H1 (cell line): Measurements from ENCODE around the gene GABPB2. TPM values are rescaled to one million over a fixed set of nuclear protein-coding genes. Genes with fewer than 3 reads are reported as not detected.

ENCODE experiments used
- CTCF ChIA-PET: fragments of 300-600 bp; sonication (Branson Sonifier 250); formaldehyde crosslinking; loops from one replicate; lab custom pipeline; 2021; ENCODE audit not compliant: partially characterized antibody; lab: Charles Lee
- POLR2A ChIA-PET: fragments of 300-600 bp; sonication (Branson Sonifier 250); formaldehyde crosslinking; loops from one replicate; lab custom pipeline; 2021; ENCODE audit warnings: inconsistent platforms; ENCODE audit not compliant: partially characterized antibody; lab: Charles Lee
- DNase-seq, 2 experiments: peaks; one replicate each; pipeline versions ENCODE4 v3.0.0 to v3.0.0-alpha.2; 2010 to 2022; ENCODE audit warnings: low spot score in 2 of 2, low read depth in 1 of 2, mixed read lengths in 1 of 2
- FAIRE-seq: peaks from 2 replicates; lab custom pipeline; 2011; peaks lifted over from hg19 to GRCh38; lab: Jason Lieb, UNC
- H2AFZ ChIP-seq: 2 replicates; pipeline ENCODE4 v1.8.1; 2012; ENCODE audit warnings: low read length, inconsistent platforms
- H2AK5ac ChIP-seq: 2 replicates; pipeline ENCODE4 v1.6.1; 2013; ENCODE audit warnings: low read depth, low read length
- H2BK120ac ChIP-seq: replicated peaks from 2 replicates; pipeline ENCODE3; 2013; ENCODE audit warnings: low read depth, low read length, inconsistent platforms
- H2BK12ac ChIP-seq: 2 replicates; pipeline ENCODE4 v1.6.1; 2013; ENCODE audit warnings: low read depth, low read length
- H2BK15ac ChIP-seq: 2 replicates; pipeline ENCODE4 v1.6.1; 2013; ENCODE audit warnings: low read length
- H2BK20ac ChIP-seq: 2 replicates; pipeline ENCODE4 v1.6.1; 2013; ENCODE audit warnings: low read length
- H2BK5ac ChIP-seq: 2 replicates; pipeline ENCODE4 v1.6.1; 2013; ENCODE audit warnings: low read depth, low read length
- H3K14ac ChIP-seq: 2 replicates; pipeline ENCODE4 v1.6.1; 2013; ENCODE audit warnings: inconsistent platforms; ENCODE audit not compliant: insufficient read length
- H3K18ac ChIP-seq: 2 replicates; pipeline ENCODE4 v1.6.1; 2013; ENCODE audit warnings: low read length; ENCODE audit errors: extremely low read depth
- H3K23ac ChIP-seq: 2 replicates; pipeline ENCODE4 v1.6.1; 2013; ENCODE audit warnings: inconsistent platforms; ENCODE audit not compliant: insufficient read length
- H3K23me2 ChIP-seq: 2 replicates; pipeline ENCODE4 v1.6.1; 2013; ENCODE audit warnings: low read depth, low read length
- H3K27ac ChIP-seq: 2 replicates; pipeline ENCODE4 v1.6.1; 2011; ENCODE audit warnings: low read depth, low read length, inconsistent platforms
- H3K27me3 ChIP-seq, 4 experiments: replicated peaks in 1 of 4; 1 replicate in 1 of 4; 2 replicates in 3 of 4; pipeline versions ENCODE4 v1.6.1 to v1.8.1; 2011 to 2013; ENCODE audit warnings: low read length in 3 of 4, mild to moderate bottlenecking in 3 of 4, inconsistent platforms in 2 of 4, mixed read lengths in 2 of 4, moderate library complexity in 1 of 4; ENCODE audit not compliant: control insufficient read depth in 3 of 4, insufficient read depth in 3 of 4; ENCODE audit errors: extremely low read depth in 1 of 4
- H3K36me3 ChIP-seq, 4 experiments: 2 replicates each; pipeline versions ENCODE4 v1.6.1 to v1.8.1; 2011 to 2013; ENCODE audit warnings: mild to moderate bottlenecking in 4 of 4, low read length in 3 of 4, moderate library complexity in 2 of 4, control low read depth in 1 of 4, inconsistent platforms in 1 of 4; ENCODE audit not compliant: insufficient read depth in 4 of 4, control insufficient read depth in 2 of 4
- H3K4ac ChIP-seq: replicated peaks from 2 replicates; pipeline ENCODE3; 2013; ENCODE audit warnings: low read length, low read depth, mixed read lengths, inconsistent platforms; ENCODE audit not compliant: insufficient read length
- H3K4me1 ChIP-seq, 4 experiments: replicated peaks in 1 of 4; 1 replicate in 1 of 4; 2 replicates in 3 of 4; pipeline versions ENCODE4 v1.6.1 to v1.8.1; 2011 to 2013; ENCODE audit warnings: low read length in 3 of 4, inconsistent platforms in 2 of 4, mixed read lengths in 1 of 4; ENCODE audit not compliant: insufficient read depth in 4 of 4, control insufficient read depth in 3 of 4
- H3K4me2 ChIP-seq, 2 experiments: 2 replicates each; pipeline versions ENCODE4 v1.6.1 to v1.8.1; 2011 to 2013; ENCODE audit warnings: low read depth in 2 of 2, low read length in 2 of 2, control low read depth in 1 of 2, inconsistent platforms in 1 of 2, mild to moderate bottlenecking in 1 of 2; ENCODE audit not compliant: insufficient read depth in 1 of 2
- H3K4me3 ChIP-seq, 4 experiments: fragments of 200-600, 300-600 bp in 1 of 4; sonication (generic), shearing (Covaris generic), sonication (Bioruptor Twin) in 1 of 4; 2 replicates each; pipeline versions ENCODE4 v1.5.1 to v1.8.1; 2011 to 2016; ENCODE audit warnings: low read length in 4 of 4, low read depth in 3 of 4, control low read depth in 2 of 4, inconsistent platforms in 2 of 4, mild to moderate bottlenecking in 2 of 4, mixed read lengths in 1 of 4, moderate library complexity in 1 of 4; ENCODE audit not compliant: insufficient read depth in 2 of 4; ENCODE audit errors: extremely low read depth in 1 of 4
- H3K56ac ChIP-seq: replicated peaks from 2 replicates; pipeline ENCODE3; 2013; ENCODE audit warnings: low read depth, mild to moderate bottlenecking, mixed read lengths, low read length, inconsistent platforms; ENCODE audit not compliant: insufficient read length
- H3K79me1 ChIP-seq: 2 replicates; pipeline ENCODE4 v1.6.1; 2013; ENCODE audit warnings: low read depth, low read length, control low read depth
- H3K79me2 ChIP-seq, 2 experiments: 2 replicates each; pipeline versions ENCODE4 v1.6.1 to v1.8.1; 2012 to 2013; ENCODE audit warnings: low read length in 2 of 2, mild to moderate bottlenecking in 2 of 2, inconsistent platforms in 1 of 2; ENCODE audit not compliant: insufficient read depth in 2 of 2, control insufficient read depth in 1 of 2
- H3K9ac ChIP-seq, 4 experiments: replicated peaks in 1 of 4; 1 replicate in 1 of 4; 2 replicates in 3 of 4; pipeline versions ENCODE4 v1.6.1 to v1.8.1; 2011 to 2013; ENCODE audit warnings: low read depth in 3 of 4, low read length in 3 of 4, control low read depth in 2 of 4, mild to moderate bottlenecking in 2 of 4, moderate library complexity in 2 of 4, inconsistent platforms in 1 of 4; ENCODE audit errors: extremely low read depth in 1 of 4
- H3K9me3 ChIP-seq, 2 experiments: 2 replicates each; pipeline versions ENCODE4 v1.6.1 to v1.8.1; 2012 to 2013; ENCODE audit warnings: mild to moderate bottlenecking in 2 of 2, moderate library complexity in 2 of 2, control low read depth in 1 of 2, inconsistent platforms in 1 of 2, low read depth in 1 of 2, low read length in 1 of 2, mixed read lengths in 1 of 2; ENCODE audit not compliant: insufficient read depth in 2 of 2
- H4K20me1 ChIP-seq, 2 experiments: replicated peaks in 1 of 2; 2 replicates each; pipeline versions ENCODE3 to v1.8.1; 2011 to 2013; ENCODE audit warnings: inconsistent platforms in 2 of 2, low read length in 2 of 2, mild to moderate bottlenecking in 1 of 2; ENCODE audit not compliant: insufficient read depth in 2 of 2, control insufficient read depth in 1 of 2
- H4K5ac ChIP-seq: 2 replicates; pipeline ENCODE4 v1.6.1; 2013; ENCODE audit warnings: low read length, low read depth, mixed read lengths, inconsistent platforms; ENCODE audit not compliant: insufficient read length
- H4K8ac ChIP-seq: 2 replicates; pipeline ENCODE4 v1.8.0; 2013; ENCODE audit warnings: mild to moderate bottlenecking, moderate library complexity, low read length, inconsistent platforms; ENCODE audit not compliant: insufficient read depth; ENCODE audit errors: extremely low read depth
- H4K91ac ChIP-seq: replicated peaks from 2 replicates; pipeline ENCODE3; 2013; ENCODE audit warnings: low read length, mixed read lengths, inconsistent platforms; ENCODE audit not compliant: insufficient read length
- CBX8 ChIP-seq: fragments of 300-800, 300-1000 bp; sonication (generic); IDR thresholded peaks from 2 replicates; pipeline ENCODE4 v1.7.1; 2016; ENCODE audit warnings: low read depth, low read length, borderline replicate concordance
- CEBPB ChIP-seq: IDR thresholded peaks from 2 replicates; pipeline ENCODE4 v1.6.1; 2012; ENCODE audit warnings: low read depth, low read length
- CREB1 ChIP-seq: IDR thresholded peaks from 2 replicates; pipeline ENCODE4 v1.6.1; 2012; ENCODE audit warnings: inconsistent platforms
- EGR1 ChIP-seq: IDR thresholded peaks from 2 replicates; pipeline ENCODE4 v1.6.1; 2011; ENCODE audit warnings: low read depth, low read length, borderline replicate concordance
- JUN ChIP-seq: IDR thresholded peaks from 2 replicates; pipeline ENCODE4 v1.6.1; 2011; ENCODE audit warnings: low read depth, mild to moderate bottlenecking, improper control_type of control experiment, low read length
- PHF8 ChIP-seq: fragments of 200-600 bp; sonication (generic); conservative IDR thresholded peaks from 2 replicates; pipeline ENCODE4 v1.7.1; 2012; ENCODE audit warnings: low read depth, mild to moderate bottlenecking, inconsistent platforms, low read length, moderate library complexity
- RXRA ChIP-seq: IDR thresholded peaks from 2 replicates; pipeline ENCODE4 v1.6.1; 2011; ENCODE audit warnings: low read depth, mild to moderate bottlenecking, low read length, moderate library complexity; ENCODE audit not compliant: insufficient read depth
- SIRT6 ChIP-seq: IDR thresholded peaks from one replicate; pipeline ENCODE4 v1.7.1; 2012; ENCODE audit warnings: low read length, inconsistent platforms
- SP4 ChIP-seq: IDR thresholded peaks from 2 replicates; pipeline ENCODE4 v1.6.1; 2012; ENCODE audit warnings: low read length, inconsistent platforms
- SRF ChIP-seq: IDR thresholded peaks from 2 replicates; pipeline ENCODE4 v1.6.1; 2011; ENCODE audit warnings: mild to moderate bottlenecking, low read depth, low read length, moderate library complexity
- YY1 ChIP-seq: IDR thresholded peaks from 2 replicates; pipeline ENCODE4 v1.6.1; 2011; ENCODE audit warnings: low read depth, mild to moderate bottlenecking, low read length
- WGBS, 2 experiments: shearing (Covaris generic) in 1 of 2; methylation state at CpG; one replicate each; pipeline versions ENCODE4 v1.1.6 to v1.1.7; 2013 to 2015; ENCODE audit warnings: low lambda C conversion rate in 2 of 2, mixed read lengths in 2 of 2, inconsistent platforms in 1 of 2, low coverage in 1 of 2, missing lambda C conversion rate in 1 of 2; ENCODE audit not compliant: insufficient replicate concordance in 2 of 2, insufficient coverage in 1 of 2, insufficient read length in 1 of 2; ENCODE audit errors: extremely low coverage in 1 of 2, missing lambda C conversion rate in 1 of 2; 5-methylcytosine and 5-hydroxymethylcytosine counted together
- polyA plus RNA-seq, 7 experiments: library from polyadenylated mRNA; depleted of rRNA in 3 of 7; stranded (reverse) in 5 of 7; unstranded in 2 of 7; fragments of >200 nt in 5 of 7; fragments of 200-250 nt in 2 of 7; gene quantifications; 1 replicate in 5 of 7; 2 replicates in 1 of 7; 4 replicates in 1 of 7; pipeline versions ENCODE4 v1.2.1 to v1.2.3, GENCODE V29; 2011 to 2013; ENCODE audit warnings: missing spikeins in 2 of 7, mixed read lengths in 2 of 7
- total RNA-seq: library from RNA; stranded (reverse); fragmentation: NEBNext Ultra II Directional; extraction: Animal tissue kit (Norgen Biotek cat#: 25700); gene quantifications from 2 replicates; pipeline ENCODE4 v1.2.1, GENCODE V29; 2021
- TF ChIP-seq, protein P1 (sequence below): IDR thresholded peaks from 2 replicates; pipeline ENCODE4 v1.6.1; 2012; ENCODE audit warnings: inconsistent platforms
- TF ChIP-seq, protein P2 (sequence below): IDR thresholded peaks from 2 replicates; pipeline ENCODE4 v1.6.1; 2012; ENCODE audit warnings: inconsistent platforms

The GABPB2 gene
- total and polyA plus RNA-seq, 2 of the 8 experiments (the other 6 are each of a cell fraction or from before 2014, with no cell fraction given): 1.8 to 2.4 TPM

DNA sequence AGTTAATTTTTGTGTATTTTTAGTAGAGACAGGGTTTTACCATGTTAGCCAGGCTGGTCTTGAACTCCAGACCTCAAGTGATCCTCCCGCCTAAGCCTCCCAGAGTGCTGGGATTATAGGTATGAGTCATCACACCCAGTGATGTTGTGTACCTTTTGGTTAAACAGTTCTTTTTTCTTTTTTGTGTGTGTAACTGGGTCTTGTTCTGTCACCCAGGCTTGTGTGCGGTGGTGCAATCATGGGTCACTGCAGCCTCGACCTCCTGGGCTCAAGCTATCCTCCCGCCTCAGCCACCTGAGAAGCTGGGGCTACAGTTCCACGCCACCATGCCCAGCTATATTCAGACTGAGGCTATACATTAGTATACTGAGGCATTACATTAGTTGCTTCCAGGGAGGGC is 37.8 kb downstream of the GABPB2 start:
- no peak overlapping the region for H3K4me2 ChIP-seq
- no peaks in the 10 kb centered on the region for H3K23me2 ChIP-seq
- no peaks in the 10 kb centered on the region for H3K27me3 ChIP-seq
- no peak overlapping the region for H2BK12ac ChIP-seq
- no peak overlapping the region for H3K4ac ChIP-seq
- no peak overlapping the region for H3K14ac ChIP-seq
- H3K79me1 ChIP-seq: no peaks in the 10 kb centered on the region
- no peaks in the 10 kb centered on the region for H3K79me2 ChIP-seq
- POLR2A ChIA-PET: interaction anchor here (1.5 kb wide), 1 partner anchor 61 kb away, joined by 3 read pairs; the partner anchor contains the start of gene C1orf56
- DNase-seq: no peak
- H3K4me1 ChIP-seq: no peaks in the 10 kb centered on the region
- no peak for FAIRE-seq
- no peak overlapping the region for H2BK15ac ChIP-seq
- no peak overlapping the region for H4K8ac ChIP-seq
- H2BK20ac ChIP-seq: no peak overlapping the region
- H3K23ac ChIP-seq: no peak overlapping the region
- H2BK120ac ChIP-seq: no peak overlapping the region
- H2AFZ ChIP-seq: no peak overlapping the region
- H4K91ac ChIP-seq: no peak overlapping the region
- H3K27ac ChIP-seq: no peak overlapping the region
- no peak overlapping the region for H2BK5ac ChIP-seq
- WGBS, 2 experiments: 88% methylated on average over 5 of the region's 5 CpGs; no CpG with 5 or more reads in 1 of the 2 experiments
- no peak overlapping the region for H3K18ac ChIP-seq
- H3K9me3 ChIP-seq: no peaks in the 10 kb centered on the region
- CTCF ChIA-PET: interaction anchor here (7.3 kb wide), 1 partner anchor 8 kb away, joined by 64 read pairs; no protein-coding TSS in a partner anchor
- H3K36me3 ChIP-seq: no peaks in the 10 kb centered on the region
- H3K9ac ChIP-seq: no peak overlapping the region
- H3K4me3 ChIP-seq: no peak overlapping the region
- H4K20me1 ChIP-seq: no peaks in the 10 kb centered on the region
- H4K5ac ChIP-seq: no peak overlapping the region
- H3K56ac ChIP-seq: no peak overlapping the region
- H2AK5ac ChIP-seq: no peak overlapping the region
- TF ChIP-seq CEBPB: no peak
- no peak for TF ChIP-seq EGR1
- no peak for TF ChIP-seq CBX8
- TF ChIP-seq YY1: no peak
- TF ChIP-seq, protein P1, sequence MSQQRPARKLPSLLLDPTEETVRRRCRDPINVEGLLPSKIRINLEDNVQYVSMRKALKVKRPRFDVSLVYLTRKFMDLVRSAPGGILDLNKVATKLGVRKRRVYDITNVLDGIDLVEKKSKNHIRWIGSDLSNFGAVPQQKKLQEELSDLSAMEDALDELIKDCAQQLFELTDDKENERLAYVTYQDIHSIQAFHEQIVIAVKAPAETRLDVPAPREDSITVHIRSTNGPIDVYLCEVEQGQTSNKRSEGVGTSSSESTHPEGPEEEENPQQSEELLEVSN: no peak
- no peak for TF ChIP-seq RXRA
- no peak for TF ChIP-seq SIRT6
- TF ChIP-seq, protein P2, sequence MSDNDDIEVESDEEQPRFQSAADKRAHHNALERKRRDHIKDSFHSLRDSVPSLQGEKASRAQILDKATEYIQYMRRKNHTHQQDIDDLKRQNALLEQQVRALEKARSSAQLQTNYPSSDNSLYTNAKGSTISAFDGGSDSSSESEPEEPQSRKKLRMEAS: no peak
- no peak for TF ChIP-seq CREB1
- no peak for TF ChIP-seq SRF
- TF ChIP-seq PHF8: no peak
- no peak for TF ChIP-seq SP4
- no peak for TF ChIP-seq JUN
